HG03175 (cell line): ENCODE results near the gene UGT1A7.
"Not testable (repeated sequence)": the region's sequence is repeated elsewhere in the genome, so short reads cannot be mapped to it uniquely, and the experiment has no call there.

Experiments used
- ATAC-seq: cut with Tn5 transposase; IDR thresholded peaks from one replicate; pipeline ENCODE4 v1.9.1; 2021; ENCODE audit warnings: mild to moderate bottlenecking, moderate library complexity; ENCODE audit not compliant: unreplicated experiment

The UGT1A7 gene

GRCh38 chr2:233712611-233713261 lies 31.0 kb downstream of the UGT1A7 start, which contains the start of gene UGT1A5:
UGT1A5 (plus strand) TSS chr2:233712907; CDS start chr2:233712992, 85 bp downstream.
- ATAC-seq, result no peak

- ATAC-seq, result no peak
Measured at GRCh38 chr2:233713262-233713615, 31.5 kb downstream of the UGT1A7 start.

- no peak for ATAC-seq
Measured at GRCh38 chr2:233714121-233714520, 32.4 kb downstream of the UGT1A7 start.

GRCh38 chr2:233718552-233718951 lies 36.9 kb downstream of the UGT1A7 start, which contains the start of gene UGT1A4:
UGT1A4 (plus strand) TSS chr2:233718736; CDS start chr2:233718821, 85 bp downstream.
- no peak for ATAC-seq

- ATAC-seq, result no peak
Measured at GRCh38 chr2:233728723-233729301, 47.1 kb downstream of the UGT1A7 start, which contains the start of gene UGT1A3. UGT1A3 (plus strand) TSS chr2:233729042; CDS start chr2:233729127, 85 bp downstream.

GRCh38 chr2:233736868-233737653 lies 55.4 kb downstream of the UGT1A7 start:
- not testable (repeated sequence) for ATAC-seq

GRCh38 chr2:233740870-233741269 lies 59.2 kb downstream of the UGT1A7 start:
- no peak for ATAC-seq

- ATAC-seq, result no peak
Measured at GRCh38 chr2:233743464-233744259, 62.0 kb downstream of the UGT1A7 start.

GRCh38 chr2:233745073-233745755 lies 63.5 kb downstream of the UGT1A7 start:
- no peak for ATAC-seq

GRCh38 chr2:233745838-233746237 lies 64.1 kb downstream of the UGT1A7 start:
- not testable (repeated sequence) for ATAC-seq

GRCh38 chr2:233746475-233747282 lies 65.0 kb downstream of the UGT1A7 start:
- no peak for ATAC-seq

- ATAC-seq, result no peak
Measured at GRCh38 chr2:233747283-233747544, 65.5 kb downstream of the UGT1A7 start.

GRCh38 chr2:233750689-233751088 lies 69.0 kb downstream of the UGT1A7 start:
- not testable (repeated sequence) for ATAC-seq

- ATAC-seq, result not testable (repeated sequence)
Measured at GRCh38 chr2:233751212-233752009, 69.7 kb downstream of the UGT1A7 start.

GRCh38 chr2:233754872-233755611 lies 73.3 kb downstream of the UGT1A7 start:
- no peak for ATAC-seq

- no peak for ATAC-seq
Measured at GRCh38 chr2:233756429-233757081, 74.9 kb downstream of the UGT1A7 start.

- ATAC-seq, result no peak
Measured at GRCh38 chr2:233758141-233758540, 76.4 kb downstream of the UGT1A7 start.

GRCh38 chr2:233758849-233759248 lies 77.1 kb downstream of the UGT1A7 start:
- no peak for ATAC-seq
